ENCODE measurements around the gene LCOR.

LCOR gene

DNA sequence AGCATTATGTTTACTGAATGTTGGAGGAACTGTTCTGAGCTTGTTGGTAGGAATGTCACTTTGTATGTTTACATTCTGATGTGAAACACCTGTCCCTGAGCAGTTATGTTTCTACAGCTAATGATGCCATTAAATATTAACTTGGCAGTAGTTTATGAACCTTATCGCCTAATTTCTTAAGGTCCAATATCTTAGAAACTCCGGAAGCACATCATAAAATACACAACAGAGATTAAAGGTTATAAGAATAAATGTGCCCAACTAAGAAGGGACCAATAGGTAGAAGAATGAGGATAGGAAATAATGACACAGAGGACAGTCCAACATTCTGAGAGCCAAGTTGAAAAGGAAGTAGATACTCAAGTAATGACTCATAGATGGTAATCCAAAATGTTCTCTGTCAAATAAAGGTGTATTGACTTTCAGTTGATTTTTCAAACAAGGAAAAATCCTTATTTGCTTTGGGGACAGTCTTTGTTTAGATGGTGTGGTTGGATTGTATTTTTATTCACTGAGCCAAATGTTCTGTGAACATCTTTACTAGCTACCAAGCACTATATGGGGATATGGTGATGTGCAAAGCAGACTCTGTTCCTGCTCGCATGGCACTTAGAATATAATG is 31.9 kb downstream of the LCOR start:
- H3K79me2 ChIP-seq (ENCODE audit: insufficient read depth, low read depth), result peaks cover 71% of the 10 kb centered on the region; the same call in 1 of the 2 replicates
- no peak overlapping the region for H3K4me2 ChIP-seq
- no peak overlapping the region for H3K9ac ChIP-seq
- TF ChIP-seq, protein P1, sequence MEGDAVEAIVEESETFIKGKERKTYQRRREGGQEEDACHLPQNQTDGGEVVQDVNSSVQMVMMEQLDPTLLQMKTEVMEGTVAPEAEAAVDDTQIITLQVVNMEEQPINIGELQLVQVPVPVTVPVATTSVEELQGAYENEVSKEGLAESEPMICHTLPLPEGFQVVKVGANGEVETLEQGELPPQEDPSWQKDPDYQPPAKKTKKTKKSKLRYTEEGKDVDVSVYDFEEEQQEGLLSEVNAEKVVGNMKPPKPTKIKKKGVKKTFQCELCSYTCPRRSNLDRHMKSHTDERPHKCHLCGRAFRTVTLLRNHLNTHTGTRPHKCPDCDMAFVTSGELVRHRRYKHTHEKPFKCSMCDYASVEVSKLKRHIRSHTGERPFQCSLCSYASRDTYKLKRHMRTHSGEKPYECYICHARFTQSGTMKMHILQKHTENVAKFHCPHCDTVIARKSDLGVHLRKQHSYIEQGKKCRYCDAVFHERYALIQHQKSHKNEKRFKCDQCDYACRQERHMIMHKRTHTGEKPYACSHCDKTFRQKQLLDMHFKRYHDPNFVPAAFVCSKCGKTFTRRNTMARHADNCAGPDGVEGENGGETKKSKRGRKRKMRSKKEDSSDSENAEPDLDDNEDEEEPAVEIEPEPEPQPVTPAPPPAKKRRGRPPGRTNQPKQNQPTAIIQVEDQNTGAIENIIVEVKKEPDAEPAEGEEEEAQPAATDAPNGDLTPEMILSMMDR (conservative IDR thresholded peaks at IDR 0.05; ENCODE audit: low read depth, low read length), result no peak
- no peaks in the 10 kb centered on the region for H3K27me3 ChIP-seq (ENCODE audit: insufficient read depth, low read depth)
- no peak overlapping the region for H3K27ac ChIP-seq
- no peak overlapping the region for H2AFZ ChIP-seq (ENCODE audit: low read depth)
- H4K20me1 ChIP-seq (ENCODE audit: insufficient read depth), result no peaks in the 10 kb centered on the region
- no peaks in the 10 kb centered on the region for H3K4me1 ChIP-seq (ENCODE audit: low read depth, poor library complexity, severe bottlenecking)
- H3K4me3 ChIP-seq (IDR thresholded peaks at IDR 0.05; ENCODE audit: insufficient read depth, low read depth, low read length), result no peak overlapping the region
- H3K36me3 ChIP-seq (ENCODE audit: insufficient read depth), result no peaks in the 10 kb centered on the region

DNA sequence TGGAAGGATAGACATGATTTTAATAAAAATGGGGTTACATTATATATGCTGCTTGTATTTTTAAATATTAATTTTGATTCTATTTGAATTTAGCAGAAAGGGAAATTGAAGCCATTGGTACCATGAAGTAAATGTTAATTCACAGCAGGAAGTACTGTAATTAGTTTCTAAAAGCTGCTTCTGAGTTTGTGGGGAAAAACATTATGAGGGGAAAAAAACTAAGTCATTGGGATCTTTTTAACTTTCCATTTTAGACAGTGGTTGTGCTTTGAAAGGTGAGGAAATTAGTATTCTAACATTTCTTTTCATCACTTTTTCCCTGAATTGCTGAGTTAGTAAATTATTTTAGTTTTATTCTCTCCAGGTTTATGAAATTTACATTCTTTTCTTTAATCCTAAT is 41.0 kb downstream of the LCOR start:
- Histone ChIP-seq H3K4me3 (IDR thresholded peaks at IDR 0.05; ENCODE audit: insufficient read depth, low read depth, low read length) (no peak overlapping the region), H2AFZ (ENCODE audit: low read depth) (no peak overlapping the region), H3K9ac (no peak overlapping the region), H3K27me3 (ENCODE audit: insufficient read depth, low read depth) (no peaks in the 10 kb centered on the region), H3K36me3 (ENCODE audit: insufficient read depth) (no peaks in the 10 kb centered on the region), H3K4me1 (ENCODE audit: low read depth, poor library complexity, severe bottlenecking) (no peaks in the 10 kb centered on the region), H3K79me2 (ENCODE audit: insufficient read depth, low read depth) (peaks cover 58% of the 10 kb centered on the region; the same call in 1 of the 2 replicates), H3K27ac (no peak overlapping the region), H4K20me1 (ENCODE audit: insufficient read depth) (peaks cover 11% of the 10 kb centered on the region; the same call in 1 of the 2 replicates), H3K4me2 (no peak overlapping the region)
- TF ChIP-seq, protein P1 (conservative IDR thresholded peaks at IDR 0.05; ENCODE audit: low read depth, low read length), result no peak

DNA sequence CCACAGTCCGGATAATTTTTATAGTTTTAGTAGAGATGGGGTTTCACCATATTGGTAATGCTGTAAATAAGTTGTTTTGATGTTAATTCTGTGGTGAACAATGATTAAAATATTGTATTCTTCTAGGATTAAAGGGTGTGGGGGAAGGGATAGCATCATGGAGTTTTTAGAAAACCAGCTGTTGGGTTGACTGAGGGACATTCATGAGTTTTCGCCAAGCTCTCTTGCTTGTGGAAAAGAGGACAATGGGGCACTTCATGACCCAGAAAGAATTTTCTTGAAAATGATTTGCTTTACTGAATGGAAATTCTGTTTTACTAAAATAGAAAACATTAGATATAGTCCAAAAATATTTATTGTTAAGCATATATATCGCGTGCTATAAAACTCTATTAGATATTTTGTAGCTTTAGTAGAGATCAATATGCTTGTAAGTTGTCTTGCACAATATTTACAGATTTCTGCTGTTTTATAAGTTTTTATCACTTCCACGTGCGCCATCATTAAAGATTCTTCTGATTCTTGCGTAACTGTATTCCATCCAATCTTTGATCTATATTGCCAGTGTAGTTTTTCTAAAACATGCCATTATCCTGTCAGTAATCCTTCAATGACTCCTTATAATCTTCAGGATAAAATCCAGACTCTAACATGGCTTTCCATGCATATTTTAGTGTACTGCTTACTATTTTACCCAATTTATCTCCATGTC is 41.8 kb downstream of the LCOR start:
- no peak overlapping the region for H2AFZ ChIP-seq (ENCODE audit: low read depth)
- H4K20me1 ChIP-seq (ENCODE audit: insufficient read depth), result peaks cover 13% of the 10 kb centered on the region; the same call in 1 of the 2 replicates
- TF ChIP-seq, protein P1 (conservative IDR thresholded peaks at IDR 0.05; ENCODE audit: low read depth, low read length), result no peak
- no peak overlapping the region for H3K9ac ChIP-seq
- H3K4me2 ChIP-seq, result no peak overlapping the region
- no peak overlapping the region for H3K4me3 ChIP-seq (IDR thresholded peaks at IDR 0.05; ENCODE audit: insufficient read depth, low read depth, low read length)
- no peaks in the 10 kb centered on the region for H3K36me3 ChIP-seq (ENCODE audit: insufficient read depth)
- no peaks in the 10 kb centered on the region for H3K27me3 ChIP-seq (ENCODE audit: insufficient read depth, low read depth)
- no peaks in the 10 kb centered on the region for H3K4me1 ChIP-seq (ENCODE audit: low read depth, poor library complexity, severe bottlenecking)
- no peak overlapping the region for H3K27ac ChIP-seq
- peaks cover 51% of the 10 kb centered on the region; the same call in 1 of the 2 replicates for H3K79me2 ChIP-seq (ENCODE audit: insufficient read depth, low read depth)

DNA sequence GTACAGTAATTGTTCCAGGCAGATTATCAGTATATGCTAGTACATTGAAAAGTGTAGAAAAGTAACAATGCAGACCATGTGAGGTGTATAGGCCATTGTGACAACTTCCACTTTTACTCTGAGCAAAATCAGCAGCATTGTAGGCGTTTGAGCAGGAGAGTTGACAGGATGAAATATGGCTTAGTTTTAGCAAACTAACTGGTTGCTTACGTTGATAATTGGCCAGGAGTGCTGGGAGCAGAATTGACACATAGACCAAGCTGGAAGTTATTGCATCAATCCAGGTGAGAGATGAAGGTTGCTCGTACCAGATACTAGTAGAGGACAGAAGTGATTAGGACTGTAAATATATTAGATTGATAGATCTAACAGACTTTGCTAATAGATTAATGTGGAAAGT is 46.0 kb downstream of the LCOR start:
- Histone ChIP-seq H3K9ac (no peak overlapping the region), H3K79me2 (ENCODE audit: insufficient read depth, low read depth) (peaks cover 55% of the 10 kb centered on the region; the same call in 1 of the 2 replicates), H3K27ac (no peak overlapping the region), H2AFZ (ENCODE audit: low read depth) (no peak overlapping the region), H4K20me1 (ENCODE audit: insufficient read depth) (peaks cover 13% of the 10 kb centered on the region; the same call in 1 of the 2 replicates), H3K27me3 (ENCODE audit: insufficient read depth, low read depth) (no peaks in the 10 kb centered on the region), H3K4me2 (no peak overlapping the region), H3K4me3 (IDR thresholded peaks at IDR 0.05; ENCODE audit: insufficient read depth, low read depth, low read length) (no peak overlapping the region), H3K36me3 (ENCODE audit: insufficient read depth) (no peaks in the 10 kb centered on the region), H3K4me1 (ENCODE audit: low read depth, poor library complexity, severe bottlenecking) (no peaks in the 10 kb centered on the region)
- TF ChIP-seq, protein P1 (conservative IDR thresholded peaks at IDR 0.05; ENCODE audit: low read depth, low read length), result no peak
